Lower leg skin (tissue), 4 donors: ENCODE measurements around the gene TNFAIP8. TPM values are rescaled to one million over a fixed set of nuclear protein-coding genes. Genes with fewer than 3 reads are reported as not detected.

Experiments used
- DNase-seq, 2 donors: peaks; one replicate each; pipeline ENCODE4 v3.0.0-alpha.2; 2019; ENCODE audit warnings: low spot score in 2 of 2
- H3K4me3 ChIP-seq: fragments of 200-600 bp; sonication (generic); 2 replicates; pipeline ENCODE4 v1.5.1; 2017; ENCODE audit warnings: mild to moderate bottlenecking, low read depth; ENCODE audit not compliant: poor library complexity, severe bottlenecking
- CTCF ChIP-seq, 3 donors: fragments of 450-650 bp; IDR thresholded peaks; one replicate each; pipeline ENCODE4 v1.5.1; 2016; ENCODE audit warnings: antibody characterized with exemption in 3 of 3, mild to moderate bottlenecking in 3 of 3, moderate library complexity in 2 of 3
- POLR2A ChIP-seq, 2 donors: fragments of 450-650 bp; IDR thresholded peaks; one replicate each; pipeline ENCODE4 v1.6.1; 2016 to 2017; ENCODE audit warnings: antibody characterized with exemption in 2 of 2, mild to moderate bottlenecking in 1 of 2, moderate library complexity in 1 of 2
- WGBS, 2 donors: methylation state at CpG; one replicate each; pipeline ENCODE4 v1.1.5; 2018; 5-methylcytosine and 5-hydroxymethylcytosine counted together
- intact Hi-C: fragments of 100-400 bp; cut with DNase I; formaldehyde crosslinking; loops from one replicate; pipeline ENCODE4 v1.15.0; 2023; ENCODE audit warnings: low total_unique reads
- total RNA-seq, 4 donors: library from RNA; depleted of rRNA; stranded (reverse); fragments of >200 nt; gene quantifications; one replicate each; pipeline ENCODE4 v1.1.0, GENCODE V29; 2016

The TNFAIP8 gene
- total RNA-seq, 4 donors from 2014 or later: 52.0 to 61.2 (median 54.7) TPM

DNA sequence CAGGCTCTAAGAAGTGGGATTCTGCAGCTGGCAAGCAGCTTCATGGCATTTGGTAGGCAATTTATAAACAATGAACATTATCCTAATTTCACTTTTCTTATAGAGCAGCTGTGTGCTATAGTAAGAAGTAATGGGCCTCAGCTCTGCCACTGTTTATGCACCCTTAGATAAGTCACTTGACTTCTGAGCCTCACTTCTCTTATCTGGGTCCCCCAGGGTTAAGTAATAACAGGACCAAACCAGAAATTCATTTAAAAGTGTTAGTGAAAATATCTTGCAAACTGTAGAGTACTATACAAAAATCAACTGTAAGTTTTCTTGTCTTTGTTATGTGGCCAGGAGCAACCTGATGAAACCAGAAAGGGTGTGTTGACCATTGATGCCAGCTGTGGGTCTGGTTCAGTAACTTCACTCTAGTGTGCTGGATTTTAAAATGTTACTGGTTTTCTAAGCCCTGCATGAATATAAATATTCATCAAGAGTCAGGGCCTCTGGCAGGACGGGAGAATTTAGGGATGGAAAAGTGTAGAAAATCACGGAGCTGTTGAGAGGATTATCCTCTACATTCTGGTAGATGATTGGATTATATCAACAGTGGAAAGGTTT is 24.2 kb downstream of the TNFAIP8 start:
- WGBS, 2 donors: 78 to 85% methylated on average over 2 of the region's 2 CpGs
- DNase-seq: no peak
- intact Hi-C loops: no loop called here
- TF ChIP-seq POLR2A (IDR thresholded peaks at IDR 0.05): no peak
- TF ChIP-seq CTCF (IDR thresholded peaks at IDR 0.05): no peak
- no peak overlapping the region for H3K4me3 ChIP-seq

DNA sequence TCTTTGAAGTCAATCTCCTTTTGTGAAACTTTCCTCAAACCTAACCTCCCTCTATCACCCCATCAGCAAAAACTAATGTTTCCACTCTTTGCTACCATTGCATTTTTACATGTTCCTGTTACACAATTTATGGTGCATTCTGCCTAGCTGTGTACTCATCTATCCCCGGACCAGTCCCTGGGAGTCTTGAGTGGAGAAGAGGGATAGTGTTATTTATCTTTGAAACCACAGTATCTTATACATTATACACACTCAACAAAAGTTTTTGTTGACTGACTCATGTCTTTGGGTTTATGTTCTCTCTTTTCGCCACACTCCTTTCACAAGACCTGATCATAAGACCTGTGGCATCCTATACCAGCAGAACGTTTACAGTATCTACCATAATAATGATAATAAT is 26.4 kb downstream of the TNFAIP8 start:
- DNase-seq: no peak
- intact Hi-C loops: no loop called here
- 86 to 88% methylated on average over 3 of the region's 3 CpGs for WGBS, 2 donors
- no peak overlapping the region for H3K4me3 ChIP-seq
- TF ChIP-seq POLR2A (IDR thresholded peaks at IDR 0.05) (no peak), CTCF (IDR thresholded peaks at IDR 0.05) (no peak)

- no peak for TF ChIP-seq CTCF (IDR thresholded peaks at IDR 0.05)
- no peak for TF ChIP-seq POLR2A (IDR thresholded peaks at IDR 0.05)
- 91 to 93% methylated on average over 1 of the region's 1 CpG for WGBS, 2 donors
- intact Hi-C loops: no loop called here
- no peak for DNase-seq
- H3K4me3 ChIP-seq: no peak overlapping the region
These were observed 27.2 kb downstream of the TNFAIP8 start for GRCh38 chr5:119383008-119383407.

DNA sequence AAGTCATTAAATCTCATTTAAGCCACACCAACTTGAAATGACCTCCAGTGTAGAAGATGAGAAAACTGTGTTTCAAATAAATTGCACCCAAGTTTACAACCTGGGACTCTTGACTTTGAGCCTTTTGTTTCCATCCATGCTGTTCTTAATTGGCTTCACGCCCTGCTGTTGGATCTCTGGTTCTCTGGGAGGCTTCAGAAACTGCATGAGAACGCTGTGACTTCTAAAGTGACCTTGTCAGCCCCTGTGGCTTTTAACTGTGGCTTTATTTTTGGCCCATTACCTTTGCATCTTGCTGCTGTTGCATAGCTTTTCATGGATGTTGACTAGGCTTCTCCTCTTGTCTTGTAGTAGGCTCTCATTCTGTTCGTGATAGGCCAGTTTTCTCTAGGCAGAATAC is 29.3 kb downstream of the TNFAIP8 start:
- WGBS, 2 donors: 85 to 89% methylated on average over 3 of the region's 3 CpGs
- intact Hi-C loops: no loop called here

GRCh38 chr5:119385536-119386128 is 29.8 kb downstream of the TNFAIP8 start:
- 71 to 81% methylated on average over 3 of the region's 3 CpGs for WGBS, 2 donors
- no peak for DNase-seq
- intact Hi-C loops: no loop called here
- no peak for TF ChIP-seq POLR2A (IDR thresholded peaks at IDR 0.05)
- no peak for TF ChIP-seq CTCF (IDR thresholded peaks at IDR 0.05)
- no peak overlapping the region for H3K4me3 ChIP-seq

More for the DNA sequence above, 29.3 kb downstream of the TNFAIP8 start:
- no peak for DNase-seq
- no peak for TF ChIP-seq POLR2A (IDR thresholded peaks at IDR 0.05)
- no peak for TF ChIP-seq CTCF (IDR thresholded peaks at IDR 0.05)
- H3K4me3 ChIP-seq: no peak overlapping the region
